ENCODE results near the gene EFNA5. TPM values are rescaled to one million over a fixed set of nuclear protein-coding genes. Genes with fewer than 3 reads are reported as not detected.

EFNA5 gene
- 17.6 and 43.7 TPM in 2 replicates for total RNA-seq

DNA sequence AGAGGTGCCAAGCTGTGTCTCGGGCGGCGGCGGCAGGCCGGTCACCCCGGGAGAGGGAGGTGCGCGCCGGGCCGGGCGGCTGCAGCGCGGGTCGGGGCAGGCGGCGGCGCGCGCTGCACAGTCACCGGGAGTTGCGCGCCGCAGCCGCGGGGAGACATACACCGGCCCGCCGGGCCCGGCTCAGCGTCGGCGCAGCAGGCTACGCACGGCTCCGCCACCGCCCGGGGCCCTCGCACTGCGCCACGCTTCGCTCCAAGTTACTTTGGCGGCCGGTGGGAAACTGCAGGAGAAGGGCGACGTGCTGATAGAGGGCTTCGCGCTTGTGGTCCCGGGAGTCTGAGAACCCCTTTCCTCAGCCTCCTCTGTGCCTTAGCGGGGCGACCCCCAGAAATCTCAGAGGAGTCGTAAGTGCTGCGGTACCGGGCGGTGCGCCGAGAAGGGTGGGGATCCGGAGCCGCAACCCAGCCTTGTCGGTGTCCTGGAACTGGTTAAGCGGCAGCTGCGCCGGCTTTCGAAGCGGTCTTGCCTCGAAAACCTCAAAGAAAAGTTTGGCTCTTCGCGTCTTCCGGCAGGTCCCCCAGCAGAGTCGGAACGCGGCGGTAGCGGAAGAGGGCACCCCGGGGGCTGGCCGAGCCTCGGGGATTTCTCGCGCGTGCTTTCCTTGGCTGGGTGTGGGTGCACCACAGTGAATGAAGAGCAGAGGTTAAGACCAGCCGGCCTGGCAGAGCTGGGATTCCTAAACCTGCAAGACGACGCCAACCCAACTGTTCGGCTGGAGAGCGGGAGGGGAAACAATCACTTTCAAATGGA is at the start of gene EFNA5:
Gene EFNA5, minus strand, starts transcription at position 6 of the 810 bp plus-strand sequence.

